Parathyroid adenoma (tissue), 2 donors: ENCODE data around the gene SPN.
A peak's percentile ranks its signal among the peaks of the same experiment; 100 is the strongest.

Experiments used
- H2AFZ ChIP-seq: fragments of 300-600 bp; sonication (generic); one replicate; pipeline ENCODE4 v1.7.0; 2017; ENCODE audit warnings: antibody characterized with exemption, mild to moderate bottlenecking
- H3K27ac ChIP-seq: fragments of 300-600 bp; sonication (generic); one replicate; pipeline ENCODE4 v1.7.0; 2017
- H3K27me3 ChIP-seq: fragments of 300-600 bp; sonication (generic); one replicate; pipeline ENCODE4 v1.7.0; 2017; ENCODE audit warnings: low read length; ENCODE audit not compliant: control insufficient read depth, insufficient read depth
- H3K36me3 ChIP-seq: fragments of 300-600 bp; sonication (generic); one replicate; pipeline ENCODE4 v1.7.0; 2017; ENCODE audit warnings: low read length; ENCODE audit not compliant: control insufficient read depth, insufficient read depth
- H3K4me1 ChIP-seq: fragments of 300-600 bp; sonication (generic); one replicate; pipeline ENCODE4 v1.7.0; 2017; ENCODE audit warnings: control low read depth
- H3K4me2 ChIP-seq: fragments of 300-600 bp; sonication (generic); one replicate; pipeline ENCODE4 v1.7.0; 2017; ENCODE audit warnings: low read length
- H3K4me3 ChIP-seq: fragments of 300-600 bp; sonication (generic); one replicate; pipeline ENCODE4 v1.7.0; 2017; ENCODE audit warnings: low read depth, low read length
- H3K79me2 ChIP-seq: fragments of 300-600 bp; sonication (generic); one replicate; pipeline ENCODE4 v1.7.0; 2017; ENCODE audit warnings: control low read depth
- H3K9ac ChIP-seq: fragments of 300-600 bp; sonication (generic); one replicate; pipeline ENCODE4 v1.7.0; 2017; ENCODE audit warnings: mild to moderate bottlenecking
- H3K9me3 ChIP-seq: fragments of 300-600 bp; sonication (generic); one replicate; pipeline ENCODE4 v1.7.0; 2017; ENCODE audit warnings: low read length; ENCODE audit not compliant: control insufficient read depth
- TF ChIP-seq, protein P1 (sequence below): fragments of 300-600 bp; sonication (generic); IDR thresholded peaks from one replicate; pipeline ENCODE4 v1.7.0; 2017; ENCODE audit warnings: antibody characterized with exemption, mild to moderate bottlenecking
- donor health status: primary hyperparathyroidism.

Gene SPN

DNA sequence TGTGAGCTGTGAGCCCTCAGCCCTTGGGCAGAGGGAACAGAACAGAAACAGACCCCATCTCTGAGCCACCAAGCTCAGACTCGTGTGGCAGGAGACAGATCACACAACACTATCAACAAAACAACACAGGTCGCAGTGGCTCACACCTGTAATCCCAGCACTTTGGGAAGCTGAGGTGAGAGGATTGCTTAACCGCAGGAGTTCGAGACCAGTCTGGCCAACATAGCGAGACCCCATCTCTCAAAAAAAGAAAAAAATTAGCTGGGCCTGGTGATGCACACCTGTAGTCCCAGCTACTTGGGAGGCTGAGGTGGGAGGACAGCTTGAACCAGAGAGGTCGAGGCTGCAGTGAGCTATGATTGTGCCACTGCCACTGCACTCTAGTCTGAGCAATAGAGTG is 10.5 kb downstream of the SPN start:
- H3K27ac ChIP-seq = no peak overlapping the region
- H3K4me3 ChIP-seq = no peak overlapping the region

DNA sequence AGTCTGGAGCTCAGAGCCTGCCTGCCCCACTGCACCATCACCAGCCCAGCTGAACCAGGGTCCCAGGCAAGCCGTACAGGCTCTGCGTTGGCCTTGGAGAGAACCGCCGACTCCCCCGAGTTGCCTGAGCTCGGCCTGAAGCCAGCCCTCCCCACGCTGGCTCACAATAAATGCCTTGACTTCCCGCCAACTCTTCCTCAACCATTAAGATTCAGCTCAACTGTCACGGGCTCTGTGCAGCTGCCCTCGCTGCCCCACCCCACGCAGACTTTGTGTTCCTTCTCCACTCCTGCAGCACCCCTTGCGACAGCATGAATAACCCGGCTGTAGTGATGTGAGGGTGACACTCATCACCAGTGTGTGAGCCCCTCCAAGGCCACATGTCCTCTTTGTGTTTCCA is 11.1 kb downstream of the SPN start:
- H3K9me3 ChIP-seq = no peaks in the 10 kb centered on the region
- H3K36me3 ChIP-seq = no peaks in the 10 kb centered on the region
- H3K79me2 ChIP-seq = no peaks in the 10 kb centered on the region
- H3K4me3 ChIP-seq = no peak overlapping the region
- H3K4me1 ChIP-seq = no peaks in the 10 kb centered on the region
- no peak overlapping the region for H3K9ac ChIP-seq
- TF ChIP-seq, protein P1, sequence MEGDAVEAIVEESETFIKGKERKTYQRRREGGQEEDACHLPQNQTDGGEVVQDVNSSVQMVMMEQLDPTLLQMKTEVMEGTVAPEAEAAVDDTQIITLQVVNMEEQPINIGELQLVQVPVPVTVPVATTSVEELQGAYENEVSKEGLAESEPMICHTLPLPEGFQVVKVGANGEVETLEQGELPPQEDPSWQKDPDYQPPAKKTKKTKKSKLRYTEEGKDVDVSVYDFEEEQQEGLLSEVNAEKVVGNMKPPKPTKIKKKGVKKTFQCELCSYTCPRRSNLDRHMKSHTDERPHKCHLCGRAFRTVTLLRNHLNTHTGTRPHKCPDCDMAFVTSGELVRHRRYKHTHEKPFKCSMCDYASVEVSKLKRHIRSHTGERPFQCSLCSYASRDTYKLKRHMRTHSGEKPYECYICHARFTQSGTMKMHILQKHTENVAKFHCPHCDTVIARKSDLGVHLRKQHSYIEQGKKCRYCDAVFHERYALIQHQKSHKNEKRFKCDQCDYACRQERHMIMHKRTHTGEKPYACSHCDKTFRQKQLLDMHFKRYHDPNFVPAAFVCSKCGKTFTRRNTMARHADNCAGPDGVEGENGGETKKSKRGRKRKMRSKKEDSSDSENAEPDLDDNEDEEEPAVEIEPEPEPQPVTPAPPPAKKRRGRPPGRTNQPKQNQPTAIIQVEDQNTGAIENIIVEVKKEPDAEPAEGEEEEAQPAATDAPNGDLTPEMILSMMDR = no peak
- H3K27ac ChIP-seq = no peak overlapping the region
- no peak overlapping the region for H2AFZ ChIP-seq
- H3K27me3 ChIP-seq = no peaks in the 10 kb centered on the region
- no peak overlapping the region for H3K4me2 ChIP-seq

More for the DNA sequence above, 10.5 kb downstream of the SPN start:
- no peaks in the 10 kb centered on the region for H3K27me3 ChIP-seq
- no peaks in the 10 kb centered on the region for H3K79me2 ChIP-seq
- TF ChIP-seq, protein P1 = no peak
- no peak overlapping the region for H3K4me2 ChIP-seq
- H3K4me1 ChIP-seq = no peaks in the 10 kb centered on the region
- no peak overlapping the region for H3K9ac ChIP-seq
- no peaks in the 10 kb centered on the region for H3K36me3 ChIP-seq
- no peak overlapping the region for H2AFZ ChIP-seq
- H3K9me3 ChIP-seq = no peaks in the 10 kb centered on the region

DNA sequence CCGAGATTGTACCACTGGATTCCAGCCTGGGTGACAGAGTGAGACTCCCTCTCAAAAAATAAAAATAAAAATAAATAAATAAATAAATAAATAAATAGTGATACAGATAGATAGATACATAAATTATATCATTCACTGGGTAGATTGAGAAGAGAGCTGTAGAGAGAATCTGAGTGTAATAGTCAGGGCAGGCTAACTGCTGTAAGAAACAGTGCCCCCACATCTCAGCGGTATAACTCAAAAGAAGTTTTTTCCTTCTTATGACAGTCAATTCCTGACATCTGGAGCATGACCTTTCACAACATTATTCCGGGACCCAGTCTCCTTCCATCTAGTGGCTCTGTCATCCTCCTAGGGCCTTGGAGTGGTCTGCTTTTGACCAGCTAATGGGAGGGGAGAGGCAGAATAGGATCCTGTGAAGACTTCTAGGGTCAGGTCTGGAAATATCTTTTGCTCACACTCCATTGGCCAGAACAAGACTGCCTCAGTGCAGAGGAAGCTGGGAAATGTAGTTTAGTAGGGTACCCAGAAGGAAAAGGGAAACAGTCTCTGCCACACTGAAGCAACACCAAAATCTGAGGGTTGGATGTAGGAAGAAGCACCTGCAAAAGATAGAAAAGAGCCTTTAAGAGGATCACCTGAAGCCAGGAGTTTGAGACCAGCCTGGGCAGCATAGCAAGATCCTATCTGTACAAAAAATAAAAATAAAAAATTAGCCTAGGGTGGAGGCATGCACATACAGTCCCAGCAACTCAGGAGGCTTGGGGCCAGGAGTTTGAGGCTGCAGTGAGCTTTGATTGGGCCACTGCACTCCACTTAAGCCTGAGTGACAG is 13.0 kb downstream of the SPN start:
- no peaks in the 10 kb centered on the region for H3K9me3 ChIP-seq
- peaks cover 4% of the 10 kb centered on the region for H3K4me1 ChIP-seq
- peaks cover 8% of the 10 kb centered on the region for H3K79me2 ChIP-seq
- H3K27me3 ChIP-seq = no peaks in the 10 kb centered on the region
- no peak overlapping the region for H3K9ac ChIP-seq
- TF ChIP-seq, protein P1 = no peak
- H2AFZ ChIP-seq = peak overlapping the region; percentile 34
- no peak overlapping the region for H3K4me3 ChIP-seq
- no peaks in the 10 kb centered on the region for H3K36me3 ChIP-seq
- H3K27ac ChIP-seq = no peak overlapping the region
- no peak overlapping the region for H3K4me2 ChIP-seq

DNA sequence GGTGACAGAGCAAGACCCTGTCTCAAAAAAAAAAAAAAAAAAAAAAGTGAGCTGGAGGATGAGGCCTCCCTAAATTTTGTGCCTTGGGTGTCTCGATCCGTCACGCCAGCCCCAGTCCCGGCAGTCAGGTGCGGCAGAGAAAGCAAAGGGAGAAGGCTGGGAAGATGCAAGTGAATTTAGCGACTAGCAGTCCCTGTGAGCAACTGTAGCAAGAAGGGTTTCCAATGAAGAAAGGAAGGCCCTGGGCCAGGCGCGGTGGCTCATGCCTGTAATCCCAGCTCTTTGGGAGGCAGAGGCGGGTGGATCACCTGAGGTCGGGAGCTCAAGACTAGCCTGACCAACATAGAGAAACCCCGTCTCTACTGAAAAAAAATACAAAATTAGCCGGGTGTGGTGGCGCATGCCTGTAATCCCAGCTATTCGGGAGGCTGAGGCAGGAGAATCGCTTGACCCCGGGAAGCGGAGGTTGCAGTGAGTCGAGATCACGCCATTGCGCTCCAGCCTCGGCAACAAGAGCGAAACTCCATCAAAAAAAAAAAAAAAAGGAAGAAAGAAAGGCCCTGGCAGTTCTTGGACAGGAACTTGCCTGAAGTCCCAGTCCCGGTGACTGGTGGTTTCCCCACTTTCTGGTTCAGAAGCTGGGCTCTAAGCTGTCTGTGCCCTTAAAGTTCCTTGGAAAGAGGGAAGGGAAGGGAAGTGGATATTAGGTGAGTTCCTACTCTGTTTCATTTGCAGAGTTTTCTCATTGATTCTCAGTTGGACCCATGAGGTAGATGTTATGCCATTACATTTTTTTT is 14.1 kb downstream of the SPN start:
- Histone ChIP-seq H3K4me3 (no peak overlapping the region), H3K79me2 (peaks cover 8% of the 10 kb centered on the region), H3K4me1 (peaks cover 4% of the 10 kb centered on the region), H3K9me3 (no peaks in the 10 kb centered on the region), H3K9ac (no peak overlapping the region), H3K4me2 (no peak overlapping the region), H3K36me3 (no peaks in the 10 kb centered on the region), H2AFZ (no peak overlapping the region), H3K27ac (no peak overlapping the region), H3K27me3 (no peaks in the 10 kb centered on the region)
- TF ChIP-seq, protein P1 = no peak
